ENCODE data around the gene DPP4. TPM values are rescaled to one million over a fixed set of nuclear protein-coding genes. Genes with fewer than 3 reads are reported as not detected.

The DPP4 gene
- total and polyA plus RNA-seq, 2 donors (not counting 3 experiments of a cell fraction or from before 2014, with no cell fraction given), result 0.84 to 6.2 TPM

GRCh38 chr2:162056796-162057399 lies 17.1 kb downstream of the DPP4 start:
- CTCF ChIA-PET, result no interaction called here

More at GRCh38 chr2:162056796-162057399, 17.1 kb downstream of the DPP4 start:
- Histone ChIP-seq H3K4me1 (ENCODE audit: control insufficient read depth, extremely low read depth, insufficient read depth, low read length) (no peaks in the 10 kb centered on the region), H3K27me3 (ENCODE audit: control insufficient read depth in 2 of 2, insufficient read depth in 2 of 2, low read length in 2 of 2) (no peaks in the 10 kb centered on the region), H3K36me3 (ENCODE audit: control insufficient read depth in 2 of 2, extremely low read depth in 1 of 2, insufficient read depth in 2 of 2, low read length in 2 of 2) (no peaks in the 10 kb centered on the region), H3K79me2 (ENCODE audit: control insufficient read depth, insufficient read depth, low read length) (no peaks in the 10 kb centered on the region), H3K9me1 (replicated peaks; ENCODE audit: control insufficient read depth, extremely low read depth, insufficient read depth, low read length) (no peaks in the 10 kb centered on the region), H3K4me2 (ENCODE audit: insufficient read depth, low read length) (no peak overlapping the region), H2AFZ (ENCODE audit: low read depth, low read length) (no peak overlapping the region), H3K9me3 (replicated peaks; ENCODE audit: control insufficient read depth, insufficient read depth, low read length) (peaks cover 3% of the 10 kb centered on the region), H3K4me3 (replicated peaks in 1 of 3; ENCODE audit: insufficient read depth in 1 of 3, low read depth in 1 of 3, low read length in 3 of 3) (no peak overlapping the region), H3K9ac (replicated peaks; ENCODE audit: extremely low read depth, insufficient read depth, low read length) (no peak overlapping the region), H3K27ac (ENCODE audit: insufficient read depth, low read depth, low read length) (no peak overlapping the region), H4K20me1 (replicated peaks; ENCODE audit: control insufficient read depth, extremely low read depth, insufficient read depth, low read length) (no peaks in the 10 kb centered on the region)
- TF ChIP-seq FOS (IDR thresholded peaks at IDR 0.05; ENCODE audit: borderline replicate concordance, insufficient read depth, low read length), result no peak
- TF ChIP-seq GATA2 (IDR thresholded peaks at IDR 0.05; ENCODE audit: insufficient read depth, insufficient read length, low read depth, low read length), result no peak
- no peak for TF ChIP-seq CTCF (IDR thresholded peaks at IDR 0.05; ENCODE audit: extremely low read depth in 1 of 2, insufficient read depth in 1 of 2, low read depth in 1 of 2, low read length in 2 of 2)
- TF ChIP-seq MYC (IDR thresholded peaks at IDR 0.05; ENCODE audit: low read depth, low read length), result no peak
- no peak for TF ChIP-seq POLR2A (IDR thresholded peaks at IDR 0.05; ENCODE audit: low read depth, low read length)
- TF ChIP-seq POLR2AphosphoS5 (IDR thresholded peaks at IDR 0.05; ENCODE audit: insufficient read depth, low read depth, low read length), result no peak
- no peak for TF ChIP-seq EZH2 (IDR thresholded peaks at IDR 0.05; ENCODE audit: borderline replicate concordance, low read depth, low read length, severe bottlenecking)
- dilution Hi-C loops (cut with MboI; ENCODE audit: extremely low pct_ligation_motif_present, low sequenced_read_pairs) (no loop called here), intact Hi-C loops (cut with micrococcal nuclease) (no loop called here)
- DNase-seq (ENCODE audit: low read depth, low spot score) (no peak), FAIRE-seq (no peak)
- BruUV-seq (replicated peaks), result no TSS peak
- POLR2A ChIA-PET, result no interaction called here
